ENCODE results near the gene GFRA4.

DNA sequence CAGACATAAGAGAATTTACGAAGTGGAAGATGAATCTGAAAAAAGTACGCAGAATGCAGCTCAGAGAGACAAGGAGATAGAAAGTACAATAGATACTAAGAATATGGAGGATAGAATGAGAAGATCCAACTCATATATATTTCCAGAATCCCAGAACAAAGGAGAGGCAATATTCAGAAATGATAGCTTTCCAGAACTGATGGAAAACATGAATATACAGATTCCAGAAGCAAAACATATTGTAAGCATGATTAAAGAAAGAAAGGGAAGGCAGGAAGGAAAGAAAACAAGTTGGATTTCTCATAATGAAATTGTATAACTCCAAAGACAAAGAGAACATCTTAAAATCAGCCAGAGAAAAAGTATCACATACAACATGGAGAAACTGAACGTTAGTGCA lies 22.9 kb downstream of the GFRA4 start:
- TF ChIP-seq, protein P1, sequence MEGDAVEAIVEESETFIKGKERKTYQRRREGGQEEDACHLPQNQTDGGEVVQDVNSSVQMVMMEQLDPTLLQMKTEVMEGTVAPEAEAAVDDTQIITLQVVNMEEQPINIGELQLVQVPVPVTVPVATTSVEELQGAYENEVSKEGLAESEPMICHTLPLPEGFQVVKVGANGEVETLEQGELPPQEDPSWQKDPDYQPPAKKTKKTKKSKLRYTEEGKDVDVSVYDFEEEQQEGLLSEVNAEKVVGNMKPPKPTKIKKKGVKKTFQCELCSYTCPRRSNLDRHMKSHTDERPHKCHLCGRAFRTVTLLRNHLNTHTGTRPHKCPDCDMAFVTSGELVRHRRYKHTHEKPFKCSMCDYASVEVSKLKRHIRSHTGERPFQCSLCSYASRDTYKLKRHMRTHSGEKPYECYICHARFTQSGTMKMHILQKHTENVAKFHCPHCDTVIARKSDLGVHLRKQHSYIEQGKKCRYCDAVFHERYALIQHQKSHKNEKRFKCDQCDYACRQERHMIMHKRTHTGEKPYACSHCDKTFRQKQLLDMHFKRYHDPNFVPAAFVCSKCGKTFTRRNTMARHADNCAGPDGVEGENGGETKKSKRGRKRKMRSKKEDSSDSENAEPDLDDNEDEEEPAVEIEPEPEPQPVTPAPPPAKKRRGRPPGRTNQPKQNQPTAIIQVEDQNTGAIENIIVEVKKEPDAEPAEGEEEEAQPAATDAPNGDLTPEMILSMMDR (IDR thresholded peaks at IDR 0.05) = no peak
- TF ChIP-seq POLR2AphosphoS5 (IDR thresholded peaks at IDR 0.05; ENCODE audit: low read depth, low read length) = no peak
- no peak for TF ChIP-seq RAD21 (IDR thresholded peaks at IDR 0.05; ENCODE audit: low read length)
- TF ChIP-seq SMC3 (IDR thresholded peaks at IDR 0.05; ENCODE audit: low read depth, low read length) = no peak
- no peak for TF ChIP-seq FOXM1 (IDR thresholded peaks at IDR 0.05; ENCODE audit: low read depth)
- TF ChIP-seq EZH2phosphoT487 (IDR thresholded peaks at IDR 0.05; ENCODE audit: borderline replicate concordance, low read depth) = no peak
- TF ChIP-seq, protein P2, sequence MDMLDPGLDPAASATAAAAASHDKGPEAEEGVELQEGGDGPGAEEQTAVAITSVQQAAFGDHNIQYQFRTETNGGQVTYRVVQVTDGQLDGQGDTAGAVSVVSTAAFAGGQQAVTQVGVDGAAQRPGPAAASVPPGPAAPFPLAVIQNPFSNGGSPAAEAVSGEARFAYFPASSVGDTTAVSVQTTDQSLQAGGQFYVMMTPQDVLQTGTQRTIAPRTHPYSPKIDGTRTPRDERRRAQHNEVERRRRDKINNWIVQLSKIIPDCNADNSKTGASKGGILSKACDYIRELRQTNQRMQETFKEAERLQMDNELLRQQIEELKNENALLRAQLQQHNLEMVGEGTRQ (IDR thresholded peaks at IDR 0.05; ENCODE audit: borderline replicate concordance, low read depth, low read length) = no peak
- TF ChIP-seq EP300 (IDR thresholded peaks at IDR 0.05; ENCODE audit: borderline replicate concordance in 1 of 2, low read depth in 1 of 2, low read length in 1 of 2) = no peak
